ENCODE data around the gene SFXN3. TPM values are rescaled to one million over a fixed set of nuclear protein-coding genes. Genes with fewer than 3 reads are reported as not detected.

Gene SFXN3
- total RNA-seq, 4 donors from 2014 or later, result 47.8 to 442 (median 53.1) TPM

DNA sequence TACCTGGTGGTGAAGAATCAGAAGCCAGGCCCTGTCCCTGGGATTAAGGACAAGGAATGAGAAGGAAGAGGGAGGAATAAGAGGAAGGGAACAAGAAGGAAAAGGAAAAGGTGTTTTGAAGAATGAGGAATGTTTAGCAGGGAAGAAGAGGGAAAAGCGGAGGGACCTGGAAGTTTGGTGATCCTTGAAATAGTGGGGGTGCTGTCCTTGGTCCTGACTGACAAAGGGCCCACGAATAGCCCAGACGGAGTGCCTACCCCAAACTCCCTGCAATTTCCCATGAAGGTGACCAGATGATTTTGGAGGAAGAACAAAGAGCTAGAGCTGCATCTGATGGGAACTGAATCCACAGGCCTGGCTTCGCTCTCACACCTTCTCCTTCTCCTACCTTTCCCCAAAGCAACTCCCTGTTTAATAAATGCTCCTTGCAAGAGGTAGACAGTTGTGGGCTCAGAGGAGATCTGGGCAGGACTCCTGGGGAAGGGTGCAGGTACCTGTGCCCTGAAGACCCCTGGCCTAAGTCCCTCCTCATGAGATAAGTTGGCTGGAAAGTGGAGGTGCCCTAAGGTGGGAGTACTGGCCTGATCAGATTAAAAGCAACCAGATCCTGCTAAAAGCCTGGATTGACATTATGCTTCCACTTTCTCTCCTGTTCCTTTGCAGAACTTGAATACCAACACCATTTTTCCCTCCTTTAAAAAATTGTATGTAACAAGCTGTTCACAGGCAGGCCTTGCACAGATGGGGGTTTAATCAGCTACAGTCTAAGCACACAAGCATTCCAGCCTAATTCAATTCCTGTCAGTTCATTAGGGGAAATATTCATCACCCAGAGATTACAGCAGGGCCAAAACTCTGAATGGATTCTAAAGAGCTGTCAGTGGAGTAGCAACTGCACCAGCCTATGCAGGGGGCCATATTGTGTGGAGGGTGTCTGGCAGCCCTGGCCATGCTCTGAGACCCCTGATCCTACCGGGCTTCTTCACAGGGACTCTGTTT is 50.2 kb downstream of the SFXN3 start:
- Histone ChIP-seq H3K4me3 (no peak overlapping the region), H3K9me3 (no peaks in the 10 kb centered on the region), H3K27ac (no peak overlapping the region), H3K4me1 (no peaks in the 10 kb centered on the region), H3K36me3 (no peaks in the 10 kb centered on the region), H3K27me3 (peaks cover 84% of the 10 kb centered on the region)
- TF ChIP-seq CTCF (IDR thresholded peaks at IDR 0.05), result no peak
- TF ChIP-seq POLR2A (IDR thresholded peaks at IDR 0.05), result no peak
- no peak for TF ChIP-seq EP300 (IDR thresholded peaks at IDR 0.05; ENCODE audit: low read depth)
- TF ChIP-seq POLR2AphosphoS5 (IDR thresholded peaks at IDR 0.05), result no peak
- in situ Hi-C loops (cut with MboI; ENCODE audit: low pct_ligation_motif_present in 1 of 4, low pct_unique_long_range_greater_than_20kb in 1 of 4, low sequenced_read_pairs in 3 of 4) (no loop called here), intact Hi-C loops (cut with DNase I; ENCODE audit: low total_unique reads) (no loop called here)
- DNase-seq, result no peak
- 14 to 39% methylated on average over 4 to 5 of the region's 5 CpGs for WGBS, 2 donors (ENCODE audit: low coverage in 1 of 2)

DNA sequence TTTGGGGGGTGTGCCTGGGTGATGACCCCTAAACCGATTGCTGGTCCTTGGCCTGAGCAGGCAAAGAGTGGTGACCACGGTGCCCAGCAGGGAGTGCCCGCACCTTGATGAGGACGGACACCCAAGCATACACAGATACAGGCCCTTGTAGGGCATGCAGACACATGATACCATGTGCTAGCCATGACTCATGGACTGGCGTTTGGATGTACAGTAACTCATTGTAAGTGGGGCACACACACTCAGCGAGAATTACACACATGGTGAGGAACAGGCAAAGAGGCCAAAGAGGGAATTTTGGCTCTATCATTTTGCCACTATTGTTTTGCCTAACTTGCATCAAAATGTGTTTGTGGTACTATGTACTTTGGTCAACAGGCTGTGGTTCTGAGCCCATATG is 54.8 kb downstream of the SFXN3 start:
- no peak overlapping the region for H3K4me3 ChIP-seq
- no peak for TF ChIP-seq POLR2AphosphoS5 (IDR thresholded peaks at IDR 0.05)
- TF ChIP-seq EP300 (IDR thresholded peaks at IDR 0.05; ENCODE audit: low read depth), result no peak
- TF ChIP-seq POLR2A (IDR thresholded peaks at IDR 0.05), result no peak
- TF ChIP-seq CTCF (IDR thresholded peaks at IDR 0.05), result no peak
- intact Hi-C loops (cut with DNase I; ENCODE audit: low total_unique reads), result no loop called here
- H3K27me3 ChIP-seq, result peaks cover 90% of the 10 kb centered on the region
- H3K27ac ChIP-seq, result no peak overlapping the region
- no peak for DNase-seq
- no peaks in the 10 kb centered on the region for H3K36me3 ChIP-seq
- peaks cover 0 to 8% (median 0%) of the 10 kb centered on the region in 4 donors for H3K4me1 ChIP-seq
- in situ Hi-C loops (cut with MboI; ENCODE audit: low pct_ligation_motif_present in 1 of 4, low pct_unique_long_range_greater_than_20kb in 1 of 4, low sequenced_read_pairs in 3 of 4), result no loop called here
- 76% methylated on average over 6 of the region's 6 CpGs; no CpG with 5 or more reads in 1 of the 2 donors for WGBS, 2 donors (ENCODE audit: low coverage in 1 of 2)
- no peaks in the 10 kb centered on the region for H3K9me3 ChIP-seq

- H3K4me1 ChIP-seq, result peaks cover 0 to 8% (median 0%) of the 10 kb centered on the region in 4 donors
- 33 to 39% methylated on average over 3 to 10 of the region's 10 CpGs for WGBS, 2 donors (ENCODE audit: low coverage in 1 of 2)
- no peak for TF ChIP-seq POLR2AphosphoS5 (IDR thresholded peaks at IDR 0.05)
- no peak for TF ChIP-seq CTCF (IDR thresholded peaks at IDR 0.05)
- no peak for TF ChIP-seq POLR2A (IDR thresholded peaks at IDR 0.05)
- TF ChIP-seq EP300 (IDR thresholded peaks at IDR 0.05; ENCODE audit: low read depth), result no peak
- H3K27ac ChIP-seq, result no peak overlapping the region
- H3K27me3 ChIP-seq, result peaks cover 99% of the 10 kb centered on the region
- no peak overlapping the region for H3K4me3 ChIP-seq
- no peaks in the 10 kb centered on the region for H3K9me3 ChIP-seq
- no peaks in the 10 kb centered on the region for H3K36me3 ChIP-seq
- no peak for DNase-seq
- in situ Hi-C loops (cut with MboI; ENCODE audit: low pct_ligation_motif_present in 1 of 4, low pct_unique_long_range_greater_than_20kb in 1 of 4, low sequenced_read_pairs in 3 of 4), result no loop called here
- intact Hi-C loops (cut with DNase I; ENCODE audit: low total_unique reads), result no loop called here
Measured at GRCh38 chr10:101087376-101087775, 56.3 kb downstream of the SFXN3 start.

- no peak for DNase-seq
- Histone ChIP-seq H3K36me3 (no peaks in the 10 kb centered on the region), H3K27me3 (peaks cover 99% of the 10 kb centered on the region), H3K9me3 (no peaks in the 10 kb centered on the region), H3K4me1 (peaks cover 0 to 8% (median 0%) of the 10 kb centered on the region in 4 donors), H3K27ac (no peak overlapping the region), H3K4me3 (no peak overlapping the region)
- TF ChIP-seq POLR2AphosphoS5 (IDR thresholded peaks at IDR 0.05) (no peak), EP300 (IDR thresholded peaks at IDR 0.05; ENCODE audit: low read depth) (no peak), CTCF (IDR thresholded peaks at IDR 0.05) (no peak), POLR2A (IDR thresholded peaks at IDR 0.05) (no peak)
- 7 to 28% methylated on average over 5 to 14 of the region's 14 CpGs for whole genome bisulfite sequencing, 2 donors (ENCODE audit: low coverage in 1 of 2)
- intact Hi-C loops (cut with DNase I; ENCODE audit: low total_unique reads) (no loop called here), in situ Hi-C loops (cut with MboI; ENCODE audit: low pct_ligation_motif_present in 1 of 4, low pct_unique_long_range_greater_than_20kb in 1 of 4, low sequenced_read_pairs in 3 of 4) (no loop called here)
Measured at GRCh38 chr10:101087965-101088364, 56.9 kb downstream of the SFXN3 start.
